Measurements from ENCODE around the gene CSGALNACT2. TPM values are rescaled to one million over a fixed set of nuclear protein-coding genes. Genes with fewer than 3 reads are reported as not detected.
"Not testable (repeated sequence)": the region's sequence is repeated elsewhere in the genome, so short reads cannot be mapped to it uniquely, and the experiment has no call there.

The CSGALNACT2 gene
- total RNA-seq, 2 donors from 2014 or later: 4.7 to 6.7 TPM

DNA sequence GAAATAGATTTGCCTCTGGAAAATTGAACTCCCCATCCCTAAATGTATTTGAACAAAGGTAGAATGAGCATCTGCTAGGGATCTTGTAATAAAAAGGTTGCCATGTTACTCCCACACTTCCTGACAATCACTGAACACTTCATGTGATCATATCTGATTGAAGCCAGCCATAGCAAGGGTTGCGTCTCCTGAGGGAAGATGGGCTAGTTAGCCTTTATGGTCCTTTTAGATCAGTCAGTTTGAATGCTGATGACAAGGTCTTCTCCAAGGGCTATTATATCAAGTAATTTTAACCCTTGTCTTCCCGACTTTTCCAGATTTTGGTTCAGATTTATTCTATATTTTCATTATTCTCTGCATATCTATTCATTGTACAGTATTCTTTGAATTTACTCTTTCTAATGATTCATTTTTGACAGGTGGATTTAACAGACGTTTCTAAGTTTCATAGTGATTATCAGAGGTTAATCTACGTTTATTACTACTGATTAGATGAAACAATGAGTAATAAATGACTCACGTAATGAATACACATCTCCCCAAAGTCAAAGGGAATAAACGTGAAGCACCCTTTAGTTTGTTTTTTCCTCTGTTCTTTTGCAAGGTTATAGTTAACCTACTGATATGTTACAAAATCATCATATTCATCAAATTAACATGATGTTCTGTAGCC lies 28.1 kb downstream of the CSGALNACT2 start:
- intact Hi-C loops (cut with DNase I, micrococcal nuclease): no loop called here
- ATAC-seq: no peak
- no peak for DNase-seq

DNA sequence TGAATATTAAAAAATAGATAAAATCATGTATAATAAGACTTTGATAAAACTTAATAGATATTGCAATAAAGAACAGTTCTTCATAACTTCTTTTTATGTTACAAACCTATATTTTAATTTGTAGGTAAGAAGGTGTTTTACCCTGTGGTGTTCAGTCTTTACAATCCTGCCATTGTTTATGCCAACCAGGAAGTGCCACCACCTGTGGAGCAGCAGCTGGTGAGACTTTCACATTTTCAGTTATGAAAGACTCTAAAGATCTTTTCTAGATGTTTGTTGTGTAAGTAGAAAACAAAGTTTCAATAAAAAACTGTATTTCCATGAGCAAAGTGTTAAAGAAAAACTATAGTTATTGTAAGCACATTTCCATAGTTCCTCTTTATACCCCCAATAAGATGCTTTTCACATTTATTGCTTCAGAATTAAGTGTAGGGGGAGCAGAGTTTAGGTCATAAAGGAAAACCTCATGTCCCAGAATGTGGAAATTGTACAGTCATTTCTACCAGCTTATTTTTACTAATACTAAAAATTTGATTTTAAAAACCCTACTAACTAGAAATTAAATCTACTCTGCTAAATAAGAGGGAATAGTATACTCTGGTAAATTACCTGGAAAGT lies 28.7 kb downstream of the CSGALNACT2 start:
- ATAC-seq: peak; percentile 85
- intact Hi-C loops (cut with DNase I, micrococcal nuclease): no loop called here
- peak in 1 of 2 donors; percentile 23 for DNase-seq

DNA sequence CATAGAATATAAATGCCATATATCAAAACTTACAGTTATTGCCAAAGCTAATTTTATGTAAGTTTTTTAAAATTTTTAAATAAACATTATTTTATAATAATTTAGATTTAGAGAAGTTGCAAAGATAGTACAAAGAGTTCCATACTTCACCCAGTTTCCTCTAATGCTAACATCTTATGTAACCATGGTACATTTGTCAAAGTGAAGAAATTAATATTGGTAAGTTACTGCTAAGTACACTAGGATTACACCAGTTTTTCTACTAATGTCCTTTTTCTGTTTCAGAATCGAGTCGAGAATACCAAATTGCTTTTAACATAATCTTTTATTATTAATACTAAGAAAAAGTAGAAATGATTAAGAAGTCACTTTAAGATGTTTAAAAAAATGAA lies 29.2 kb downstream of the CSGALNACT2 start:
- no peak for ATAC-seq
- intact Hi-C loops (cut with DNase I, micrococcal nuclease): no loop called here
- no peak for DNase-seq

DNA sequence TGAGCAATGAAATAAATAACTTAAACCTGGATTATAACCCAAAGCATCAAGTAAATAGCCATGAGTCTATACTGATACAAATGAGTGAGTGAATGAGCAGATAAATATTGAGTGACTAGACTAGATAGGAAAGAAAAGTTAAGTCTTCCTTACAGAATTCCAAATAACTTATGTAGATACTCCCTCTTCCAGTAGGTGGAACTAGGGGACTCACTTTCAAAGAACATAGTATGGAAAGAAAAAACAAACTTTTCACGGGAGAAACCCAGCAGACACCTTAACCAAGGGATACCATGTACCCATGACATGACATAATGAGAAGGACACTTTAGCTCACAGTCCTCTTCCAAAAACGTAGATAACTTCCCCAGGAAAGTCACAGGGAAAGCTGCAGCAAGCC lies 32.2 kb downstream of the CSGALNACT2 start:
- DNase-seq: no peak
- intact Hi-C loops (cut with DNase I, micrococcal nuclease): no loop called here
- ATAC-seq: no peak

DNA sequence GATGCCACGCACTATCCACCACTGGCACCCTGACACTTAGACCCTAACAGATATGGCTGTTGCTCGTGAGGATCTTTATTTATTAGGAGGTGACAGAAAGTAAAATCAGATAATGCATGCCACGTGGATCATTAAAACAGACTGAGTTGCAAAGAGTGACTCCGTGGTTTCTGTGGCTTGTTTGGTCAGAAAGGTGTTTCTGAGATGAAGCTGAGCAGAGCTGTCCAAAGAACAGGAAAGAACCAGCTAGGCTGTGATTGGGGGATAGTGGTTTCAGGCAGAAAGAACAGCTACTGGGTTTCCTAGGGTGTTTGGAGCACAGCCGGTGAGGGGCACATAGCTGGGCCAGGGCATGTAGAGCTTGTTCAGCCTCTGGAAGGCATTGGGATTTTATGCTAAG lies 34.4 kb downstream of the CSGALNACT2 start:
- DNase-seq: no peak
- intact Hi-C loops (cut with DNase I, micrococcal nuclease): no loop called here
- no peak for ATAC-seq

DNA sequence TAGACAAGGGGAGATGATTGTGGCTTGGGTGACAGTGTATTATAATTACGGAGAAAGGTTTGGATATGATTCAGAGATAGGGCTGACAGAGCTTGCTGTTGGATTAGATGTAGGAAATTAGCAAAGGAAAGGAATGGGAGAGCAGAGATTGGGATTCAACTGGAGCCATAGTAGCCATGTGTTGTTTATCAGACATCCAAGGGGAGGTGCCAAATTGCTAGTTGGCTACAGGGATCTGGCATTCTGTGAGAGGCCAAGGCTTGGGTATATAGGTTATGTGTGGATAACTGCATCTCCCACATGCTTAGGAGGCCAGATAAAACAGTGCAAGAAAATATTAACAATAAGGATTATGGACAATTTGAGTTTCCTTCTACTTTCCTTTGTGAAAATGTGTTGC lies 34.9 kb downstream of the CSGALNACT2 start:
- intact Hi-C loops (cut with DNase I, micrococcal nuclease): no loop called here
- ATAC-seq (no peak), DNase-seq (no peak)

DNA sequence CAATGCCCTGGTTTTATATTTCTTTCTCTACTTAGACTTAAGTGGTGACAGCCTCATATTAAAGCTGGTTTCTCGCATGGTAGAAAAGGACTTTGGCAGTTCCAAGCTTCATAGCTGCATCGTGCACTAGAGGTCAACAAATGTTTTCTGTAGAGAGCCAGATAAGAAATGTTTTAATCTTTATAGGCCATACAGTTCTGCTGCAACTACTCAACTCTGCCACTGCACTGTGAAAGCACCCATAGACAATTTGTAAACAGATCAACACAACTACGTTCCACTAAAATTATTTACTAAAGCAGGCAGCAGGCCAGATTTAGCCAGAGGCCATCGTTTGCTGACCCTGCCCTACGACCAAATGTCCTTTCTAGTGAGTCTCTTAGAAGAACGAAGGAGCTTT lies 36.7 kb downstream of the CSGALNACT2 start:
- DNase-seq: no peak
- intact Hi-C loops (cut with DNase I, micrococcal nuclease): no loop called here
- ATAC-seq: peak; percentile 31

DNA sequence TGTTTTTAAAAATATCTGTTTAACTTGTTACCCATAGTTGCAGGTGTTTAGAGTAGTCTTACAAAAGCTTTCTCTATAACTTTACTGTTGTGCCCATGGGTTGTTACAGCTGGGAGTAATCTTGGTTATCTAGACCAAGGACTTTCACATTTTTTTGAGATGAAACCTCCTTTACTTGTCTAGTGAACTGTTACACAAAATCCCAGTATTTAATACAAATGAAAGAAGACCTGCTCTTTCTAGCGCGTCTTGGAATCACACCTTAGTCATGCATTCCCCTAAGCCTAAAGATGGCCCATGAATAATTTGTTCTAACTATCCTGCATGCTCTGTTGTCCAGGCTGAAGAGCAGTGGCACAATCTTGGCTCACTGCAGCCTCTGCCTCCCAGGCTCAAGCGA lies 38.0 kb downstream of the CSGALNACT2 start:
- intact Hi-C loops (cut with DNase I, micrococcal nuclease): no loop called here
- no peak for ATAC-seq
- no peak for DNase-seq

DNA sequence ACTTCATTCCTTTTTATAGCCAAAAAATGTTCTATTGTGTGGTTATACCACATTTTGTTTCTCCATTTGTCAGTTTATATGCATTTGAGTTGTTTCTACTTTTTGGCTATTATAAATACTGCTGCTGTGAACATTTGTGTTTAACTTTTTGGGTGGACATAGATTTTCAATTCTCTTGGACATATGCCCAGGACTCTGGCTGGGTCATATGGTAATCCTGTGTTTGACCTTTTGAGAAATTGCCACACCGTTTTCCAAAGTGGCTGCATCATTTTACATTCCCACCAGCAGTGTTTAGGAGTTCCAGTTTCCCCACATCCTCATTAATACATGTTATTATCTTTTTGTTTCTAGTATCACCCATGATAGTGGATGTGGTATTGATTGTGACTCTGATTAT lies 39.4 kb downstream of the CSGALNACT2 start:
- intact Hi-C loops (cut with DNase I, micrococcal nuclease): no loop called here
- ATAC-seq (no peak), DNase-seq (no peak)

DNA sequence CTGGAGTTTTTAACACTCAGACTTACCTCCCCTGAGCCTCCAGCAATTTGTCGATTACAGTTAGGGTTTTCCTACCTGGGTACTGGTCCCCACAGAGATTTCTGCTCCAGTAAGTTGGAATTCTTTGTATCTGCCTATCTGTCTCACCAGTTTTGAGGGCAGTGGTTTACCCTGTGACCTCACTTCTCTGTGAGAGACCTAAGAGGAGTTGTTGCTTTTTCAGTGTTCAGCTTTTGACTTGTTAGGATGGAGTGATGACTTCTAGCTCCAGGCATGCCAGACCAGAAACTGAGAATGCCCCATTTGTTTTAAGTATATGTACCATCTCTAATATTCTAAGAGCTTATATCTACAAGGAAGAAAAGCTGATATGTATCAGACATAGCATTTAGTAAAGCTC lies 42.9 kb downstream of the CSGALNACT2 start:
- no peak for ATAC-seq
- intact Hi-C loops (cut with DNase I, micrococcal nuclease): no loop called here
- no peak for DNase-seq

DNA sequence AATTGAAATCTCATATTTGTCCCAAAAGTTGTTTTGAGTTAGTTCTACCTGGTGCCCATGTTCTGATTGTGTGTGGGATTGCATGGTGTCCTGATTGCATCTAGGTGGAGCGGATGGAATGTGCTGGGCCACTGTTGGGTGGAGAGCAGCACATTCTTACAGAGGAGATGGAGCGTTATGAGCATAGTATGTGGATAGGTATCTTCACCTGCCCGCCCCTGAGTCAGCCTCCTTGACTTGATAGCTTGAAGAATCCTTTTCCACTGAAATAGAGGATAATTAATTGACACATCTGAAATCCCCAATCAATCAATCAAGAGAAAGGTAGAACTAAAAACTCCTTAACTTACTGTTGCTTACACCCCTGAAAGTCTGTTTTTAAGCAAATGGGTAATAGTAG lies 45.5 kb downstream of the CSGALNACT2 start:
- DNase-seq; ATAC-seq; intact Hi-C loops (cut with DNase I, micrococcal nuclease): not testable (repeated sequence)

DNA sequence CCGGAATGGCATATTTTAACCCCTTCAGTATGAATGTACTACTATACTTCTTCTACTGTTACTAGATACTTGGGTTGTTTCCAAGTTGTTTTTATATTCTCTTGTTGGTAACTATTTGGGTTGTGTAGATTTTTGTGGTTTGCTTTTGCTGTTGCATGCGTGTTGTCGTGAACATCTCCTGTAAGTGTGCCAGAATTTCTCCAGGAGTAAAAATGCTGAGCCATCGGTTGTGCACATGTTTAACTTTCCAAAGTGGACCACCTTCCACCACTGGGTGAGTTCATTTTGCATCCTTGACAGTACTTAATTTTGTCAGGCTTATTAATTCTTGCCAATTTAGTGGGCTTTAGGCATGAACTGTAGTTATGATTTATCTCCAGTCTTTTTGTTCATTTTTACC lies 47.9 kb downstream of the CSGALNACT2 start:
- no peak for ATAC-seq
- intact Hi-C loops (cut with DNase I, micrococcal nuclease): no loop called here
- DNase-seq: no peak

DNA sequence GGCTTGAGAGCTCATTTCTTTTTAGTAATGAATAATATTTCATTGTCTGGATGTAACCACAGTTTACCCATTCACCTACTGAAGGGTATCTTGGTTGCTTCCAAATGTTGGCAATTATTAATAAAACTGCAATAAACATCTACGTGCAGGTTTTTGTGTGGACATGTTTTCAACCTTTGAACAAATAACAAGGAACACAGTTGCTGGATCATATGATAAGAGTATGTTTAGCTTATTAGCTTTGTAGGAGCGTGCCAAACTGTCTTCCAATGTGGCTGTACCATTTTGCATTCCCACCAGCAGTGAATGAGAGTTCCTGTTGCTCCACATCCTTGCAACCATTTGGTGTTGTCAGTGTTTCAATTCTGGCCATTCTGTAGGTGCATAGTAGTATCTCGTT lies 49.0 kb downstream of the CSGALNACT2 start:
- ATAC-seq (no peak), DNase-seq (no peak)
- intact Hi-C loops (cut with DNase I, micrococcal nuclease): no loop called here

DNA sequence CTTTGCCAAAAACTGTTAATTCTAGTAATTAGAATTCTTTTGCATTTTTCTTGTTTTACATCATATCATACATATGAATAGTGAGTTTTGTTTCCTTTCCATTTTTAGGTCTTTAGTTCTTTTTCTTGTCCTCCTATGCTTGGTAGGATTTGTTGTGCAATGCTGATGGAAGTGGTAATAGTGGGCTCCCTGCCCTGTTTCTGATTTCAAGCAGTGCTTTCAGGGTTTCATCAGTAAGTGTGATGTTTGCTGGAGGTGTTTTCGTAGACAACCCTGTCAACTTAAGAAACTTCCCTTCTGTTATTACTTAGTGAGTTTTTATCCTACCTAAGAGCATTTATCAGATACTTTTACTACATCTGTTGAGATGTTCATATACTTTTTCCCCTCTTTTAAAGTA lies 50.5 kb downstream of the CSGALNACT2 start:
- no peak for DNase-seq
- no peak for ATAC-seq
- intact Hi-C loops (cut with DNase I, micrococcal nuclease): no loop called here

DNA sequence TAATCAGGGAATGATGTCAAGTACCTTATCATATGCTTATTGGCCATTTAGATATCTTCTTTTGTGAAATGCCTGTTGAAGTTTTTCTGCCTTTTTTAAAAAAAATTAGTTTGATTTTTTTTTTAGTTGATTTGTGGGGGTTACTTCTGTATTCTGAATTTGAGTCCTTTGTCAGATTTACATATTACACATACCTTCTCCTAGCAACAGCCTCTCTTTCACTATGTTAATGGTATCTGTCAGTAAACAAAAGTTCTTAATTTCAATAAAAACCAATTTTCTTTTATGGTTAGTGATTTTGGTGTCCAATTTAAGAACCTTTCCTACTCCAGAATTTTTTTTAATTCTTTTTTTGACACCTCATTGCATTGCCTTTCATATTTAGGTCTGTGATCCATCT lies 52.0 kb downstream of the CSGALNACT2 start:
- DNase-seq: no peak
- no peak for ATAC-seq
- intact Hi-C loops (cut with DNase I, micrococcal nuclease): no loop called here

DNA sequence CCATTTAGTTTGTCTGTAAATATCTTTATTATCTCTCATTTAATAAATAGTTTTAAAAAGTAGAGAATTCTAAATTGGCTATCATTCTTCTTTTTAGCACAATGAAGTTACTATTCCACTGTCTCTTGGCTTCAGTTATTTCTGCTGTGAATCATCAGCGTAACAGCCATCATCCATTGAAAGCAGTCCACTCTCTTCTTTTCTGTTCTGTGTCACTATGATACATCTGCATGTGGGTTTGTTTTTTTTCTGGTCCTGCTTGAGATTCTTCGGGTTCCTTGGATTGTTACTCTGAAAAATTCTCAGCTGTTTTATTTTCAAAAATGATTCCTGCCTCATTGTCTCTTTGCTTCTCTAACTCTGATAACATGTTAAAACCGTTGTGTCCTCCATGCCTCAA lies 52.5 kb downstream of the CSGALNACT2 start:
- no peak for ATAC-seq
- no peak for DNase-seq
- intact Hi-C loops (cut with DNase I, micrococcal nuclease): no loop called here

DNA sequence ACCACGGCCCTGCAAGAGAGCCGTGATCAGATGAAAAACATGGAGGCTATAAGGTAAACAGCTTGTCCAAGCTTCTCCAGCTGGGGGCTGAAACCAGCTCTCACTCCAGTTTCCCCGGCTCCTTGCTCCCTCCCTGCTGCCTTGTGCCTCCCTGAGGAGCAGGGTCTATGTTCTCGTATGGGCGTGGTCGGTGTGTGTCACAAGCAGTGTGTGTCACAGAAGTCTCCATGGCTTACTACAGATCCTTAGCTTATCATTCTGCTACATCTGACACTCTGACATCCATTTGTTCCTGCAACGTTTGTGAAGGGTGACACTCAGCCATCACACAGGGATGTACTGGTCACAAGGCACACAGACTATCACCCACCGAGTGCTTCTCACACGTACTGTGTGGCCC lies 54.6 kb downstream of the CSGALNACT2 start:
- intact Hi-C loops (cut with DNase I, micrococcal nuclease): no loop called here
- ATAC-seq: no peak
- no peak for DNase-seq

DNA sequence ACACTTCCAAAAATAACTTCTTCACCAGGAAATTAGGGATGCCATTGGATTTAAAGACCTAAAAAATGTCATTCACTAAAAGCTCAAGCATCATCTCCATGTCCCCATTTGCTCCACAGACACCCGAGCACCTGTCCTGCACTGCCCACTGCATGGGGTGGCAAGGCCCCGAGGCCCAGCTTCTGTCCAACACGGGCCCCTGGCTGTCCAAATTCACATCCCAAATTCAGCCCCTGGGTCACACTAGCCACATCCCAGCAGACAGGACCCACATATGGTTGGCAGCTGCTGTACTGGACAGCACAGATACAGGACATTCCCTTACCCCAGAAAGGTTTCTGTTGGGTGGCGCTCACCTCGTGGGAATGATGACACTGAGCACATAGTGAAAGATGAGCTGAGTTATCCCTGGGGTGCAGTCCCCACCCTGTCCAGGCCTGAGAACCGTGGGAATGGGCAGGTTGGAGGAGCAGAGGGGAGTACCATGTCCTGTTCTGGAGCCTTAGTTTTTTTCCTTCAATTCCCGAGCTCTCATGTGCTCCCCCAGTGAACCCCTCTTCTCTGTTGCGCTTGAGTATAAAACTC lies 55.3 kb downstream of the CSGALNACT2 start:
- ATAC-seq (no peak), DNase-seq (no peak)
- intact Hi-C loops (cut with DNase I, micrococcal nuclease): no loop called here

DNA sequence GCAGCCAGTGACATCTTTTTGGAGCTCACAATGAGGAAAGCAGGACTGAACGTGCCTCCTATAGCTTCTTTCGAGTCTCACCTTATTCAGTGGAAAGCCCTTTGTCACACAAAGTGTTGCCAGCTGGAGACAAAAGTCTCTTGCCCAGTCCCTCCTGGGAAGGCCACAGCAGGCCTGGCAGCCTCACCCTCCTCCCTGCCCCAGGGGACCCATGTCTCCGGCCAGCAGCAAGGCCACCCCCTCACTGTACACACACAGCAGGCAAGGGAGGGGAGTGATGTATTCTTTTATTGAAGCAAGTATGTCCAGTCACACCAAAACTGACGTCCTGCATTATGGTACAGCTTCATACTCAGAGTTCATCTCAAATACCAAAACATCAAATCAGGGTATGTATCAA lies 56.0 kb downstream of the CSGALNACT2 start:
- no peak for ATAC-seq

DNA sequence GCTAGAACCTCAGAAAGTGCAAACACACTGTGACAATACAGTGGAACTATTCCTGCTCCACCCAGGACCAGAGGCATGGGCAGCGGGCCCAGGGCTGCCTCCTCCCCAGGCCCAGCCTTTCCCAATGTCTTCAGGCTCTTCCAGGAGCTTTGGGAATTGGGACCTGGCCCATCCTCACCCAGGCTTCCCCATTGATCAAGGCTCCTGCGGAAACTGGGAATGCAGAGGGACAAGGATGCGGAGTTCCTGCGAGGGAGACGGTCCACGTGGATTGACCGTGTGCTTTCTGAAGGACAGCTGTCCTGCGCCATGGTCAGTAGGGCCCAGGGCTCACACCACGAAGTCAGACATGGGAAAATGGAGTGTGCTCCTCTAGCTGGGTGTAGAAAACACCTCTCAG lies 56.6 kb downstream of the CSGALNACT2 start:
- DNase-seq (no peak), ATAC-seq (no peak)
- intact Hi-C loops (cut with DNase I, micrococcal nuclease): no loop called here

More for the DNA sequence above, 56.0 kb downstream of the CSGALNACT2 start:
- intact Hi-C loops (cut with DNase I, micrococcal nuclease): no loop called here
- DNase-seq: no peak

DNA sequence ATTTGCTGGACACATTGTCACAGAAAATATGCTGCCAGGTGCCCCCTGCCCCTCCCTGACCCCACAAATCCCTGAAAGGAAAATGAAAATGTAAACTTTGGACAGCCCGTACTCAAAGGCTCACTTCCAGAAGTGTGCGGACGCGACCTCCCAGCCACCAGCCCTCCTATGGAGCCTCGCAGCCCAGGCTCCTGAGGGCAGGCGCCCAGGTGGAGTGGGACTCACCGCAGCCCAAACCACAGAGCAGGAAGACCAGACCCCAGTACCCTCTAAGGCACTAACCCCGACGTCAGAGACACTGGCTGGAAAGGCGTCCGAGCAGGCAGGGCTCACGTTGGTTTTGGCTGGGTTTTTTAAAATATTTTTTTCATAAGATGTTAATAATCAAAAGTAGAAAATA lies 57.3 kb downstream of the CSGALNACT2 start:
- ATAC-seq (no peak), DNase-seq (no peak)
- intact Hi-C loops (cut with DNase I, micrococcal nuclease): no loop called here
